ENCODE data around the gene MAGEF1. TPM values are rescaled to one million over a fixed set of nuclear protein-coding genes. Genes with fewer than 3 reads are reported as not detected.
A peak's percentile ranks its signal among the peaks of the same experiment; 100 is the strongest.

Gene MAGEF1
- total RNA-seq, 4 donors from 2014 or later = 33.9 to 55.4 (median 49.0) TPM

- Histone ChIP-seq H3K27me3 (no peaks in the 10 kb centered on the region), H3K4me3 (no peak overlapping the region), H3K9me3 (no peaks in the 10 kb centered on the region), H3K4me1 (no peaks in the 10 kb centered on the region), H3K36me3 (no peaks in the 10 kb centered on the region), H3K27ac (no peak overlapping the region)
- intact Hi-C loops (cut with DNase I; ENCODE audit: low total_unique reads) = no loop called here
- no peak for DNase-seq
- no peak for TF ChIP-seq POLR2A (IDR thresholded peaks at IDR 0.05)
- TF ChIP-seq, protein P1, sequence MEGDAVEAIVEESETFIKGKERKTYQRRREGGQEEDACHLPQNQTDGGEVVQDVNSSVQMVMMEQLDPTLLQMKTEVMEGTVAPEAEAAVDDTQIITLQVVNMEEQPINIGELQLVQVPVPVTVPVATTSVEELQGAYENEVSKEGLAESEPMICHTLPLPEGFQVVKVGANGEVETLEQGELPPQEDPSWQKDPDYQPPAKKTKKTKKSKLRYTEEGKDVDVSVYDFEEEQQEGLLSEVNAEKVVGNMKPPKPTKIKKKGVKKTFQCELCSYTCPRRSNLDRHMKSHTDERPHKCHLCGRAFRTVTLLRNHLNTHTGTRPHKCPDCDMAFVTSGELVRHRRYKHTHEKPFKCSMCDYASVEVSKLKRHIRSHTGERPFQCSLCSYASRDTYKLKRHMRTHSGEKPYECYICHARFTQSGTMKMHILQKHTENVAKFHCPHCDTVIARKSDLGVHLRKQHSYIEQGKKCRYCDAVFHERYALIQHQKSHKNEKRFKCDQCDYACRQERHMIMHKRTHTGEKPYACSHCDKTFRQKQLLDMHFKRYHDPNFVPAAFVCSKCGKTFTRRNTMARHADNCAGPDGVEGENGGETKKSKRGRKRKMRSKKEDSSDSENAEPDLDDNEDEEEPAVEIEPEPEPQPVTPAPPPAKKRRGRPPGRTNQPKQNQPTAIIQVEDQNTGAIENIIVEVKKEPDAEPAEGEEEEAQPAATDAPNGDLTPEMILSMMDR (IDR thresholded peaks at IDR 0.05) = no peak
Measured at GRCh38 chr3:184719709-184720108, 7.8 kb upstream of the MAGEF1 start.

DNA sequence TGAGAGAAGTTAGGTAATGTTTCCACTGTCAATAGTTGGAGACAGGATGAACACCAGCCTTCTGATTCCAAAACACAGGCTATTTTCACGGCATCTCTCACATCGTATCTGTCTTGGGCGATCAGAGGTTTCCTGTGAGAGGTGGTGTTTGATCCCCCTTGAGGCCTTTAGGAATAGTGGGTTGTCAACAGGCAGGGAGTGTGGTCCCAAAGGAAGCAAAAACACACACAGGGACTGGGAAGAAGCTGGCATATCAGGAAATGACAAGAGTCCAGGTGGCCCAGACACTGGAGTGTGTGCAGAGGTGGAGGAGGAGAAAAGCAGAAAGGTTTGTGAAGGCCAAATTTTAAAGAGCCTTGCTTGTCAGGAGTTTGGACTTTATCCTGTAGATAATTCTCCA lies 6.6 kb upstream of the MAGEF1 start:
- no peak overlapping the region for H3K4me3 ChIP-seq
- DNase-seq = no peak
- H3K36me3 ChIP-seq = no peaks in the 10 kb centered on the region
- H3K27me3 ChIP-seq = no peaks in the 10 kb centered on the region
- H3K27ac ChIP-seq = peak overlapping the region in 1 of 2 donors; percentile 15
- intact Hi-C loops (cut with DNase I; ENCODE audit: low total_unique reads) = no loop called here
- no peaks in the 10 kb centered on the region for H3K4me1 ChIP-seq
- TF ChIP-seq, protein P1 (IDR thresholded peaks at IDR 0.05) = no peak
- TF ChIP-seq POLR2A (IDR thresholded peaks at IDR 0.05) = no peak
- no peaks in the 10 kb centered on the region for H3K9me3 ChIP-seq

DNA sequence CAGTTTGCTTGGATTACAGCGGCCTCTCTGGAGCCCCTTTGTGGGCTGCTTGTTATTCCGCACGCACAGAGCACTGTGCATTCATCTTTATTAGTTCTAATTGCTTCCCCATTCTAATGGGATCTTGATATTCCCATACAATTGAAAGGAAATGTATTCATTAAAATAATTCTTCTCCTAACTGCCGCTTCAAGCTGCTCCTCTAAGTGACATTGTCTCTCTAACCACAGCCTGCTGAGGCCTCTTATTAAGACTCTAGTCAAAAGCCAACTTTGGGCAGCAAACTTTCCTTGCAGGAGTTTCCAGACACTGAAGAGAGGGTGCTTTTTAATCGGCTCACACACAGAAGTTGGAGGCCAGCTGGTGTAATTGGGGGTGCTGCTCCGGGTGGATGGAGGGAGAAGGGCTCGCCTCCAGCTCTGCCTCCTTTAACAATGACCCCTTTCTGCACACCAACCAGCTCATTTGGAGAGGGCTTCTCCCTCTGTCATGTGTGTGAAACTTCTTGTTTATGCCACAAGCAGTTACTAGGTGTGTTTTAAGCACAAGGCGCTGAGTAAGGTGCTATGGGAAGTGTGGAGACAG lies 5.6 kb upstream of the MAGEF1 start:
- TF ChIP-seq, protein P1 (IDR thresholded peaks at IDR 0.05) = no peak
- no peak for TF ChIP-seq POLR2A (IDR thresholded peaks at IDR 0.05)
- intact Hi-C loops (cut with DNase I; ENCODE audit: low total_unique reads) = no loop called here
- DNase-seq = no peak
- Histone ChIP-seq H3K27ac (peak overlapping the region; percentile 73 to 89), H3K4me1 (no peaks in the 10 kb centered on the region), H3K4me3 (peak overlapping the region in 1 of 2 donors; percentile 4), H3K9me3 (no peaks in the 10 kb centered on the region), H3K36me3 (no peaks in the 10 kb centered on the region), H3K27me3 (no peaks in the 10 kb centered on the region)

DNA sequence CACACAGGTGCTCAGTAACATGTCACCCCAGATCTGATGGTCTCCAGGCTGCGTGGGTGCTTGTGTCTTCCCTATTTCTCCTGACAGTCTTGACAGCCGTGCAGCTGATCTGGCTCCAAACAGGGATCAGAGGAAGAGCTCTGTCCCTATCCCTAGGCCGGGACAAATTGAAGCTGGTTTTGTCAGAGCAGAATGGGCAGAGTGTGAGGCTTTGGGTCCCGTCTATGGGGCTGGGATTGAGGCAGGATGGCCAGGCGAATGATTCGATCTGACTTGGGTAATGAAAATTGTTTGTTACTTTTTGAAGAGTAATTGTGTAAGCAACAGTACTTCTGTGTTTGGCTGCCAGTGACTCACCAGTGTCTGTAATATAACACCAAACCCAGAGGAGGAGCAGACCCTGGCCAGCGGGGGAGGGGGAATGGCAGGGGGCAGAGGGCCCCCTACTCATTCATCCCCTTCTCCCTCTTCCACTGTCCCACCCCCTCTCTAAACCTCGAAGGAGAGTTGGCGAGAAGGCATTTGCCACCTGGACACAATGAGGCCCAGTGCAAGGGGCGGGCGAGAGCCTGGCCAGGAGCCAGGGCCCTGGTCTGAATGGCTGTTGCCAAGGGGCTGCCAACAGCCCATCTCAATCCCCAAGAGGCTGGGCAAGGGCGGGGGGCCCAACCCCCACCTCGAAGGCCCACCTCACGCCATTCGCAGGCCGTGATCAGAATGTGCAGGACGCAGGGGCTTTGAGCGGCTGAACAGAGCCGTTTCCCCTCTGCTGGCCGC lies 4.9 kb upstream of the MAGEF1 start:
- Histone ChIP-seq H3K27me3 (no peaks in the 10 kb centered on the region), H3K36me3 (no peaks in the 10 kb centered on the region), H3K4me3 (peak overlapping the region in 1 of 2 donors; percentile 4), H3K27ac (peak overlapping the region; percentile 73 to 89), H3K4me1 (no peaks in the 10 kb centered on the region), H3K9me3 (no peaks in the 10 kb centered on the region)
- no peak for TF ChIP-seq POLR2A (IDR thresholded peaks at IDR 0.05)
- TF ChIP-seq, protein P1 (IDR thresholded peaks at IDR 0.05) = peak in 1 of 4 experiments; percentile 20
- DNase-seq = peak; percentile 59 to 73
- intact Hi-C loops (cut with DNase I; ENCODE audit: low total_unique reads) = no loop called here

GRCh38 chr3:184715943-184716621 lies 4.2 kb upstream of the MAGEF1 start:
- DNase-seq = no peak
- Histone ChIP-seq H3K4me3 (no peak overlapping the region), H3K9me3 (no peaks in the 10 kb centered on the region), H3K36me3 (no peaks in the 10 kb centered on the region), H3K27me3 (no peaks in the 10 kb centered on the region), H3K4me1 (no peaks in the 10 kb centered on the region), H3K27ac (peak overlapping the region; percentile 73 to 89)
- intact Hi-C loops (cut with DNase I; ENCODE audit: low total_unique reads) = no loop called here
- no peak for TF ChIP-seq POLR2A (IDR thresholded peaks at IDR 0.05)
- TF ChIP-seq, protein P1 (IDR thresholded peaks at IDR 0.05) = no peak
